ENCODE results near the gene RPL6.
"Not testable (repeated sequence)": the region's sequence is repeated elsewhere in the genome, so short reads cannot be mapped to it uniquely, and the experiment has no call there.

Gene RPL6

GRCh38 chr12:112420740-112421139 lies 11.3 kb upstream of the RPL6 start:
- Histone ChIP-seq H3K36me3 (ENCODE audit: low read depth) (peaks cover 11% of the 10 kb centered on the region; the same call in 1 of the 2 replicates), H3K27ac (ENCODE audit: poor library complexity, severe bottlenecking) (no peak overlapping the region), H3K4me3 (ENCODE audit: severe bottlenecking) (no peak overlapping the region), H3K9me3 (ENCODE audit: severe bottlenecking) (no peaks in the 10 kb centered on the region), H3K4me1 (ENCODE audit: insufficient read depth, poor library complexity, severe bottlenecking) (peaks cover 3% of the 10 kb centered on the region), H3K27me3 (ENCODE audit: insufficient read depth, poor library complexity, severe bottlenecking) (no peaks in the 10 kb centered on the region)
- DNase-seq (ENCODE audit: low spot score) (no peak), ATAC-seq (ENCODE audit: low read depth) (no peak)
- TF ChIP-seq CTCF (IDR thresholded peaks at IDR 0.05; ENCODE audit: poor library complexity, severe bottlenecking): no peak

GRCh38 chr12:112419297-112420133 lies 10.1 kb upstream of the RPL6 start:
- no peaks in the 10 kb centered on the region for H3K9me3 ChIP-seq (ENCODE audit: severe bottlenecking)
- TF ChIP-seq CTCF (IDR thresholded peaks at IDR 0.05; ENCODE audit: poor library complexity, severe bottlenecking): peak; percentile 54
- H3K4me1 ChIP-seq (ENCODE audit: insufficient read depth, poor library complexity, severe bottlenecking): peaks cover 3% of the 10 kb centered on the region
- H3K27me3 ChIP-seq (ENCODE audit: insufficient read depth, poor library complexity, severe bottlenecking): no peaks in the 10 kb centered on the region
- H3K27ac ChIP-seq (ENCODE audit: poor library complexity, severe bottlenecking): peak overlapping the region; percentile 84
- H3K4me3 ChIP-seq (ENCODE audit: severe bottlenecking): peak overlapping the region; percentile 99
- H3K36me3 ChIP-seq (ENCODE audit: low read depth): peaks cover 11% of the 10 kb centered on the region; the same call in 1 of the 2 replicates
- DNase-seq (ENCODE audit: low spot score) (peak; percentile 73), ATAC-seq (ENCODE audit: low read depth) (peak; percentile 82)

- H3K4me1 ChIP-seq (ENCODE audit: insufficient read depth, poor library complexity, severe bottlenecking): peaks cover 3% of the 10 kb centered on the region
- TF ChIP-seq CTCF (IDR thresholded peaks at IDR 0.05; ENCODE audit: poor library complexity, severe bottlenecking): peak; percentile 77
- peak within 1 kb of the TSS; percentile 99 for H3K4me3 ChIP-seq (ENCODE audit: severe bottlenecking)
- H3K27ac ChIP-seq (ENCODE audit: poor library complexity, severe bottlenecking): peak within 1 kb of the TSS; percentile 84
- H3K27me3 ChIP-seq (ENCODE audit: insufficient read depth, poor library complexity, severe bottlenecking): no peaks in the 10 kb centered on the region
- no peaks in the 10 kb centered on the region for H3K9me3 ChIP-seq (ENCODE audit: severe bottlenecking)
- peak; percentile 70 for ATAC-seq (ENCODE audit: low read depth)
- peaks cover 11% of the 10 kb centered on the region; the same call in 1 of the 2 replicates for H3K36me3 ChIP-seq (ENCODE audit: low read depth)
- peak; percentile 86 for DNase-seq (ENCODE audit: low spot score)
Observed at GRCh38 chr12:112418608-112419296, 9.3 kb upstream of the RPL6 start, which contains the start of gene PTPN11. PTPN11 (plus strand) TSS chr12:112418947; CDS start chr12:112419112, 165 bp downstream.

- ATAC-seq (ENCODE audit: low read depth) (no peak), DNase-seq (ENCODE audit: low spot score) (no peak)
- Histone ChIP-seq H3K27me3 (ENCODE audit: insufficient read depth, poor library complexity, severe bottlenecking) (no peaks in the 10 kb centered on the region), H3K4me3 (ENCODE audit: severe bottlenecking) (peak overlapping the region; percentile 99), H3K36me3 (ENCODE audit: low read depth) (peaks cover 11% of the 10 kb centered on the region; the same call in 1 of the 2 replicates), H3K27ac (ENCODE audit: poor library complexity, severe bottlenecking) (peak overlapping the region; percentile 84), H3K9me3 (ENCODE audit: severe bottlenecking) (no peaks in the 10 kb centered on the region), H3K4me1 (ENCODE audit: insufficient read depth, poor library complexity, severe bottlenecking) (peaks cover 3% of the 10 kb centered on the region)
- no peak for TF ChIP-seq CTCF (IDR thresholded peaks at IDR 0.05; ENCODE audit: poor library complexity, severe bottlenecking)
Observed at GRCh38 chr12:112418273-112418607, 8.8 kb upstream of the RPL6 start.

GRCh38 chr12:112415457-112415856 lies 6.1 kb upstream of the RPL6 start:
- H3K4me3 ChIP-seq (ENCODE audit: severe bottlenecking); ATAC-seq (ENCODE audit: low read depth); H3K27me3 ChIP-seq (ENCODE audit: insufficient read depth, poor library complexity, severe bottlenecking); H3K4me1 ChIP-seq (ENCODE audit: insufficient read depth, poor library complexity, severe bottlenecking); DNase-seq (ENCODE audit: low spot score); H3K27ac ChIP-seq (ENCODE audit: poor library complexity, severe bottlenecking); H3K9me3 ChIP-seq (ENCODE audit: severe bottlenecking); H3K36me3 ChIP-seq (ENCODE audit: low read depth): not testable (repeated sequence)

Measured in RWPE2 (cell line).